ENCODE results near the gene RGS19. TPM values are rescaled to one million over a fixed set of nuclear protein-coding genes. Genes with fewer than 3 reads are reported as not detected.

The RGS19 gene
- total RNA-seq, 1 donor from 2014 or later, result 40.3 TPM

- no peak for DNase-seq (ENCODE audit: extremely low read depth, low read depth, low spot score)
Measured at GRCh38 chr20:64108731-64109681, 29.7 kb upstream of the RGS19 start.

- DNase-seq (ENCODE audit: extremely low read depth, low read depth, low spot score), result no peak
Measured at GRCh38 chr20:64107736-64108457, 28.6 kb upstream of the RGS19 start.

- no peak for DNase-seq (ENCODE audit: extremely low read depth, low read depth, low spot score)
Measured at GRCh38 chr20:64106981-64107735, 27.8 kb upstream of the RGS19 start, which contains the start of gene NPBWR2. Gene NPBWR2, minus strand, starts transcription at chr20:64107565. Its CDS starts 734 bp downstream, at chr20:64106831.

- no peak for DNase-seq (ENCODE audit: extremely low read depth, low read depth, low spot score)
Measured at GRCh38 chr20:64106435-64106961, 27.2 kb upstream of the RGS19 start.

GRCh38 chr20:64105846-64106434, 26.6 kb upstream of the RGS19 start:
- DNase-seq (ENCODE audit: extremely low read depth, low read depth, low spot score), result no peak

- no peak for DNase-seq (ENCODE audit: extremely low read depth, low read depth, low spot score)
Measured at GRCh38 chr20:64104667-64105451, 25.5 kb upstream of the RGS19 start.

GRCh38 chr20:64103871-64104666, 24.8 kb upstream of the RGS19 start:
- DNase-seq (ENCODE audit: extremely low read depth, low read depth, low spot score), result no peak

- DNase-seq (ENCODE audit: extremely low read depth, low read depth, low spot score), result no peak
Measured at GRCh38 chr20:64102647-64103354, 23.5 kb upstream of the RGS19 start.

- no peak for DNase-seq (ENCODE audit: extremely low read depth, low read depth, low spot score)
Measured at GRCh38 chr20:64101731-64102621, 22.7 kb upstream of the RGS19 start.

- no peak for DNase-seq (ENCODE audit: extremely low read depth, low read depth, low spot score)
Measured at GRCh38 chr20:64100946-64101688, 21.8 kb upstream of the RGS19 start.

- no peak for DNase-seq (ENCODE audit: extremely low read depth, low read depth, low spot score)
Measured at GRCh38 chr20:64100566-64100888, 21.2 kb upstream of the RGS19 start.

- no peak for DNase-seq (ENCODE audit: extremely low read depth, low read depth, low spot score)
Measured at GRCh38 chr20:64099880-64100565, 20.7 kb upstream of the RGS19 start.

GRCh38 chr20:64099086-64099786, 19.9 kb upstream of the RGS19 start:
- DNase-seq (ENCODE audit: extremely low read depth, low read depth, low spot score), result no peak

GRCh38 chr20:64098471-64099013, 19.2 kb upstream of the RGS19 start:
- DNase-seq (ENCODE audit: extremely low read depth, low read depth, low spot score), result no peak

- DNase-seq (ENCODE audit: extremely low read depth, low read depth, low spot score), result no peak
Measured at GRCh38 chr20:64096535-64096934, 17.2 kb upstream of the RGS19 start.

Data from glomerular endothelial cell (primary cell).